ENCODE measurements around the gene ROR2. TPM values are rescaled to one million over a fixed set of nuclear protein-coding genes. Genes with fewer than 3 reads are reported as not detected.
"Not testable (repeated sequence)": the region's sequence is repeated elsewhere in the genome, so short reads cannot be mapped to it uniquely, and the experiment has no call there.

ROR2 gene
- 17.1 TPM for polyA plus RNA-seq (ENCODE audit: insufficient read length)
- long read RNA-seq, donor 1, full-length matches to known transcripts = 4 of 4 reads
- long read RNA-seq, donor 1, partial matches to known transcripts = 0 of 4 reads
- long read RNA-seq, donor 1, other reads (novel, unspliced or antisense) = 0 of 4 reads
- long read RNA-seq, donor 2, full-length matches to known transcripts = 3 of 3 reads
- long read RNA-seq, donor 2, partial matches to known transcripts = 0 of 3 reads
- long read RNA-seq, donor 2, other reads (novel, unspliced or antisense) = 0 of 3 reads
- long read RNA-seq, donor 3, full-length matches to known transcripts = 1 of 1 reads
- long read RNA-seq, donor 3, partial matches to known transcripts = 0 of 1 reads
- long read RNA-seq, donor 3, other reads (novel, unspliced or antisense) = 0 of 1 reads
- long read RNA-seq, donor 4 = 0 reads
- long read RNA-seq, donor 5, full-length matches to known transcripts = 3 of 3 reads
- long read RNA-seq, donor 5, partial matches to known transcripts = 0 of 3 reads
- long read RNA-seq, donor 5, other reads (novel, unspliced or antisense) = 0 of 3 reads
- long read RNA-seq, donor 6, full-length matches to known transcripts = 1 of 1 reads
- long read RNA-seq, donor 6, partial matches to known transcripts = 0 of 1 reads
- long read RNA-seq, donor 6, other reads (novel, unspliced or antisense) = 0 of 1 reads
- long read RNA-seq, donor 7, full-length matches to known transcripts = 1 of 1 reads
- long read RNA-seq, donor 7, partial matches to known transcripts = 0 of 1 reads
- long read RNA-seq, donor 7, other reads (novel, unspliced or antisense) = 0 of 1 reads
- long read RNA-seq, donor 8, full-length matches to known transcripts = 1 of 1 reads
- long read RNA-seq, donor 8, partial matches to known transcripts = 0 of 1 reads
- long read RNA-seq, donor 8, other reads (novel, unspliced or antisense) = 0 of 1 reads

- DNase-seq = peak; percentile 87
These were observed at the start of gene ROR2 for GRCh38 chr9:91949946-91950664. Gene ROR2, minus strand, starts transcription at chr9:91950228.

GRCh38 chr9:91995000-91995655 is 45.1 kb upstream of the ROR2 start:
- no peak for DNase-seq

- no peak for DNase-seq
These were observed 44.4 kb upstream of the ROR2 start for GRCh38 chr9:91994422-91994821.

- DNase-seq = no peak
These were observed 42.5 kb upstream of the ROR2 start for GRCh38 chr9:91992461-91993041.

DNA sequence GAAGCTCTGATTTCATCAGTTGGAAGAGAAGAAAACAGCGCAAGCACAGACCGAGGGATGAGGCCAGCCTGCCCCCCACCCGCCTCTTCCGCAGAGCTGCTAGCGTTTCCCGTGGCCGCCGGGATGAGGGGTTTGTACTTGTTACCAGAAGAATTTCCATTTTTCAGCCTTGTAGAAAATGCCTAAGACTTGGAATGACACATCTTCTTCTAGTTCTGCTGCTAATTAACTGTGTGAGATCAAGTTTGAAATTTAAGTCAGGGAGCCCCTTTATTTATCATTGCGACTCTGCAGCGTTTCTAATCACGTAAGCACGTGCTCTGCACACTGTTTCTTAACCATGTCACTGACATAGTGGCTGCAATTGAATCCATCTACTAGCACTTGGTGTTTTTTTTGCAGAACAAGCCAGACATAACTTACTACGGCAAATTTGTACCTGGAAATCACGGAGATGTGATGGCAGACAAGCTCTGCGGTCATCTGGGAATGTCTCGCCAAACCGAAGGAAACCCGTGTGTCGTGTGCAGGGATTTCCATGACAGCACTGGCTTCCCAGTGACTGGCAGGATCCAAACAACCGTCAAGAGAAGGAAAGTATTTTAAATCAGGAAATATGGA is 41.8 kb upstream of the ROR2 start:
- no peak for DNase-seq

DNA sequence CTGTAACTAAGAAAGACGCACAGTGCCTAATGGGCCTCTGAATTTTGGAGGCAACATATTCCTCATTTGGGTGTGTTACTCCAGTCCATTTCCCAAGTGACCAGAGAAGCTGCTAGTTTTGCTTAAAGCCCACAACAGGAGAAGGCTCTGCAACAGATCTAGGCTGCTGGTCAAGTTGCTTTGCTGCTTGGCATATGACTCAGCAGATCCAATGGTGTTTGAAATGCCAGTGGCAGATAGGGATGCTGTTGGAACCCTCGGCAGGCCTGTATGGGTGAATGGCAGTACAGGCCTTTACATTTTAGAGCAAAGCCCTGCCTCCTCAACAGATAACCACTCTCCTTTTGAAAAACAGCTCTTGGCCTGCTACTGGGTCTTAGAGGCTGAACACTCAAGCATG is 36.2 kb upstream of the ROR2 start:
- no peak for DNase-seq

GRCh38 chr9:91985692-91986091 is 35.7 kb upstream of the ROR2 start:
- DNase-seq = no peak

- no peak for DNase-seq
These were observed 28.8 kb upstream of the ROR2 start for GRCh38 chr9:91978740-91979414.

- not testable (repeated sequence) for DNase-seq
These were observed 25.2 kb upstream of the ROR2 start for GRCh38 chr9:91975254-91975653.

DNA sequence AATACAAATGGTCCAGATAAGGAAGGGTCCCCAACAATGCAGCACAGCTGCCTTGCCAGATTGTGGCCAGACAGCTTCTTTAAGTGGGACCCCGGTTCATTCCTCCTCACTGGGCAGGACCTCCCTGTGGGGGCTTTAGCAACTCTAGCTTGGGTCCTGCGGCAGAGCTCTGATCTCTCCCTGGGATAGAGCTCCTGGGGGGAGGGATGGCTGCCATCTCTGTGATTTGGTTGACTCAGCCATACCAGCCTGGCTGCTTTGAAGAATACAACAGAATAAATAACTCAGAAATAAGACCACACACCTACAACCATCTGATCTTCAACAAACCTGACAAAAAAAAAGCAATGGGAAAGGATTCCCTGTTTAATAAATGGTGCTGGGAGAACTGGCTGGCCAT is 22.7 kb upstream of the ROR2 start:
- DNase-seq = no peak

DNA sequence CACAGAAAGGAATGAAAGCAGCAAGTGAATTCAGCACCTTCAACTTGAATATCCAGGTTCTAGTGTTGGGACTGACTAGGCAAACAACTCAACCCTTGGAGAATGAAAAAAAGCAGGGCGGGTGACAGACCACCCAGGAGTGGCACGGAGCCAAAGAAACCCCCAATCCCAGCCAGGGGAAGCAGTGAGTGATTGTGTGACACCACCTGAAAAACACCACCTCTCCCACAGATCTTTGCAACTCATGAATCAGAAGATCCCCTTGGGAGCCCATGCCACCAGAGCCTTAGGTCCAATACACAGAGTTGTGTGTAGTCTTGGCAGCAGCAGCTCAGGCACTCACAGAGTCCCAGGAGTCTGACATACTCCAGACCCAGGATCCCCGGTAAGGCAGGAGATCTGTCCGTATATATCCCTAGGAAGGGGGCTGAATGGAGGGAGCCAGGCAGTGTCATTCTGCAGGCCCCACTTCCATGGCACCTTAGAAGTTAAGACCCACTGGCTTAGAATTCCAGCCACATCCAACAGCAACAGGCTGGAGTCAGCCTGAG is 22.1 kb upstream of the ROR2 start:
- no peak for DNase-seq

GRCh38 chr9:91967259-91967658 is 17.2 kb upstream of the ROR2 start:
- no peak for DNase-seq

DNA sequence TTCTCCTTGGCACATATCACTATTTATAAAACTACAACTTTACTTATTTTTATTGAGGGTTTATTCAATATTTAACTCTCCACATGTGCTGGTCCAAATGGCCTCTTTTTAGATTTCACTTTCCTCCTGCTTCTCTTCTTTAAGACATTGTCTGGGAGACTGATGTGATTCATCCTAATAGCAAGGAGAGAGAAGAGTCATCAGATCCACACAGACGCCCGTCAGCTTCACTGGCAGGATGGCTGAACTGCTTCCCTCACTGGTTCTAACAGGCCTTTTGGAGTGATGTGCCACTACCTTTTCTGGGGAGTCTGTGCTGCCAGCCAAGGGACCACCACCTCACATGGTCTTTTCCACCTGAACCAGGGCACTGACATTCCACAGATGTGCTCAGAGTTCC is 16.5 kb upstream of the ROR2 start:
- no peak for DNase-seq

DNA sequence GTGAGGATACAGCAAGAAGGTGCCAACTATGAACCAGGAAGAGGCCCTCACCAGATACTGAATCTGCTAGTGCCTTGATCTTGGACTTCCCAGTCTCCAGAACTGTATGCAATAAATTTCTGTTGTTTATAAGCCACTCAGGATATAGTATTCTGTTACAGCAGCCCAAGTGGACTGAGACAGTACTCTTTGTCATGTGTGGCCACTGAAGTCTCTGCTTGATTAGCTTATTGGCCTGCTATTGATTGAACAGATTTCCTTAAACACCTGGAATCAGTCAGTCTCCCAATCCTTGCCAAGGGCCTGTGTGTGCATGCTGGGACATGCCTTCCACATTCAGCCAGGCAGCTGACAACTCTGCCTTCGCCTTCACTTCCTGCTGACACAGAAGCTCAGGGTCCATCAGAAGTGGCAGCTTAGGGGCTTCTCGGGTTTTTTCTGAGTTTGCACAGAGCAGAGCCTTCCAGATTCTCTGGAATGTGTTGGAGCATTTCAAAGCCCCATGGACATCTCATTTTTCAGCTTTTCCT is 13.7 kb upstream of the ROR2 start:
- no peak for DNase-seq

DNA sequence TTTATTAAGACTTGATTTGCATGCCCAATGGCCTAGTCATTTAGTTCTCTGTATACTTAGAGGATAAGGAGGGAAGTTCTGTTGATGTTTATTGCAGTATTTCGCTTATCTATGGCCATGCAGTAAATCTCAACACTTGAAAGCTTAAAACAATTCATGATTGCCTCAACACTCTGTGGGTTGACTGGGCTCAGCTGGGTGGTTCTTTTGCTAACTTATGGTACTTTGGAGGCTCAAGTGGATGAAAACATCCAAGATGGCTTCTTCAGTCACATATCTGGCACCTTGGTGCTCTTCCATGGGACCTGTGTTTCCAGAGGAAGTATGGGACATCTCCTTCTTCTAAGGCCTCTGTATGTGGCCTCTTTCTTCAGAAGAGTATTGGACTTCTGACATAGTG is 10.3 kb upstream of the ROR2 start:
- no peak for DNase-seq

GRCh38 chr9:91958174-91958573 is 8.1 kb upstream of the ROR2 start:
- DNase-seq = no peak

DNA sequence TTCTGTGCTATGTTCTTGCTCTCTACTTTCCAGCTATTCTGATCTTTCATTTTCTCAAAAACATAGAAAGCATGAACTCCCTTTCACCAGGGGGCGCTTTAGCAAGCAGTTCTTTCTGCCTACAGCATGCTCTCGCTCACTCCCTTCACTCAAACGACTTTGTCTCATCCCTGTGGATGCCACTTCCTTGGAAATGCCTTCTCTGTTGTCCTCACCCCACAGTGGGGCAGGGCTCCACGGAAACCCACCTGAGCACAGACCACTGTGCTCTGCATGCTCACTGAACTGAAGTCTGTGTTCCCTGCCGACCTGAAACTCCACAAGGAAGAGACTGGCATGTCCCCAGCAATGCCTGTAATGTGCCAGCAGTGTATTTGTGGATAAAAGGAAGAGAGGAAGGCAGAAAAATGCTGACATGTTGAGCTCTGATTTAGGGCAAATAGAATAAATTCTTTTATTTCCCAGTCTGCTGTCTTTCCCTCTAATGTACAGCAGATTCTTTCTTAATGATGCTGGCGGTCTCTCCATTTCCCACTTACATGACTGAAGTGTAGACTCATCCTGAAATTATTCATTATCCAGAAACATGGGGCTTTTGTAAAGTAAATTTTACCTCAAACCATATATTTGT is 4.9 kb upstream of the ROR2 start:
- peak; percentile 69 for DNase-seq

GRCh38 chr9:91953718-91954117 is 3.7 kb upstream of the ROR2 start:
- no peak for DNase-seq

GRCh38 chr9:91951944-91952520 is 2.0 kb upstream of the ROR2 start:
- DNase-seq = no peak
